ENCODE data around the gene ITPKA.

GRCh38 chr15:41512940-41513505 lies 19.3 kb downstream of the ITPKA start:
- TF ChIP-seq POLR2A (IDR thresholded peaks at IDR 0.05) = no peak
- TF ChIP-seq CTCF (IDR thresholded peaks at IDR 0.05 in 4 of 5, conservative IDR thresholded peaks at IDR 0.05 in 1 of 5) = no peak
